BJ (cell line): Measurements from ENCODE around the gene SLC44A5. TPM values are rescaled to one million over a fixed set of nuclear protein-coding genes. Genes with fewer than 3 reads are reported as not detected.

ENCODE experiments used
- CTCF ChIA-PET: fragments of 350-600 bp; formaldehyde crosslinking; extraction: SDS; loops from one replicate; lab custom pipeline; 2021; ENCODE audit warnings: antibody characterized with exemption, inconsistent platforms; lab: Yijun Ruan, JAX
- POLR2A ChIA-PET: fragments of 300-600 bp; sonication (Branson Sonifier 250); formaldehyde crosslinking; extraction: SDS; loops from one replicate; lab custom pipeline; 2021; ENCODE audit warnings: antibody characterized with exemption; lab: Charles Lee
- DNase-seq: peaks from one replicate; pipeline ENCODE4 v3.0.0-alpha.2; 2011; ENCODE audit warnings: low read depth
- H3K27me3 ChIP-seq: 2 replicates; pipeline ENCODE4 v1.6.0; 2011; ENCODE audit warnings: low read length; ENCODE audit not compliant: control insufficient read depth, insufficient read depth
- H3K36me3 ChIP-seq: 2 replicates; pipeline ENCODE4 v1.5.1; 2011; ENCODE audit warnings: low read length; ENCODE audit not compliant: control insufficient read depth, insufficient read depth
- H3K4me3 ChIP-seq: 2 replicates; pipeline ENCODE4 v1.5.1; 2011; ENCODE audit warnings: low read depth, mild to moderate bottlenecking, control low read depth, low read length
- CTCF ChIP-seq: IDR thresholded peaks from 2 replicates; pipeline ENCODE4 v1.5.1; 2011; ENCODE audit warnings: low read depth, mild to moderate bottlenecking, control low read depth, inconsistent platforms, low read length, moderate library complexity; ENCODE audit not compliant: insufficient read depth
- polyA plus RNA-seq: library from polyadenylated mRNA; depleted of rRNA; stranded (reverse); fragments of >200 nt; gene quantifications from 2 replicates; pipeline ENCODE4 v1.2.3, GENCODE V29; 2011

SLC44A5 gene
- polyA plus RNA-seq, 1 experiment: 0.07 TPM

- no peak overlapping the region for H3K4me3 ChIP-seq
- no peaks in the 10 kb centered on the region for H3K27me3 ChIP-seq
- H3K36me3 ChIP-seq: no peaks in the 10 kb centered on the region
- DNase-seq: no peak
- TF ChIP-seq CTCF: no peak
- ChIA-PET CTCF (interaction anchor here (1.4 to 2.6 kb wide), 2 partner anchors 10 to 23 kb away, joined by 4 to 14 read pairs; no protein-coding TSS in a partner anchor), POLR2A (no interaction called here)
Measured at GRCh38 chr1:75243124-75243523, 367.8 kb downstream of the SLC44A5 start.

- H3K36me3 ChIP-seq: no peaks in the 10 kb centered on the region
- ChIA-PET POLR2A (no interaction called here), CTCF (no interaction called here)
- H3K4me3 ChIP-seq: no peak overlapping the region
- no peaks in the 10 kb centered on the region for H3K27me3 ChIP-seq
- TF ChIP-seq CTCF: no peak
- no peak for DNase-seq
Measured at GRCh38 chr1:75237316-75237715, 373.6 kb downstream of the SLC44A5 start.

GRCh38 chr1:75234562-75234961 is 376.4 kb downstream of the SLC44A5 start:
- ChIA-PET CTCF (interaction anchor here (2.9 kb wide), 1 partner anchor 8 kb away, joined by 14 read pairs; no protein-coding TSS in a partner anchor), POLR2A (no interaction called here)
- Histone ChIP-seq H3K27me3 (no peaks in the 10 kb centered on the region), H3K4me3 (no peak overlapping the region), H3K36me3 (no peaks in the 10 kb centered on the region)
- no peak for DNase-seq
- TF ChIP-seq CTCF: no peak

- TF ChIP-seq CTCF: peak; percentile 66
- H3K36me3 ChIP-seq: no peaks in the 10 kb centered on the region
- DNase-seq: no peak
- ChIA-PET CTCF (interaction anchor here (0.7 to 2.9 kb wide), 8 partner anchors 9 to 615 kb away, joined by 3 to 14 read pairs (median 4); no protein-coding TSS in a partner anchor), POLR2A (no interaction called here)
- H3K27me3 ChIP-seq: no peaks in the 10 kb centered on the region
- no peak overlapping the region for H3K4me3 ChIP-seq
Measured at GRCh38 chr1:75233302-75233929, 377.5 kb downstream of the SLC44A5 start.

- POLR2A ChIA-PET: no interaction called here
- Histone ChIP-seq H3K27me3 (no peaks in the 10 kb centered on the region), H3K36me3 (no peaks in the 10 kb centered on the region), H3K4me3 (no peak overlapping the region)
- CTCF ChIA-PET: no interaction called here
- no peak for DNase-seq
- no peak for TF ChIP-seq CTCF
Measured at GRCh38 chr1:75220072-75220471, 390.8 kb downstream of the SLC44A5 start.
